HepG2 (cell line): ENCODE data around the gene GPR33. TPM values are rescaled to one million over a fixed set of nuclear protein-coding genes. Genes with fewer than 3 reads are reported as not detected.

Source experiments
- ATAC-seq: fragments of 200-7000 bp; cut with Tn5 transposase; 3 replicates; pipeline ENCODE4 v1.9.1; 2020; ENCODE audit warnings: mild to moderate bottlenecking, moderate library complexity
- BruUV-seq: library from RNA; stranded (reverse); fragments of 400-500 nt; replicated peaks from 2 replicates; lab custom pipeline; 2021; lab: Mats Ljungman, UMichigan
- CTCF ChIA-PET: fragments of 300-600 bp; formaldehyde crosslinking; extraction: SDS; loops from one replicate; lab custom pipeline; 2021; ENCODE audit warnings: low total read pairs, inconsistent platforms, low intra/inter-chr PET ratio; lab: Yijun Ruan, JAX
- POLR2A ChIA-PET: fragments of 350-600 bp; sonication (Branson Sonifier 250); formaldehyde crosslinking; loops from one replicate; lab custom pipeline; 2020; ENCODE audit warnings: antibody characterized with exemption, inconsistent platforms; lab: Yijun Ruan, JAX
- DNase-seq: peaks from one replicate; pipeline ENCODE4 v3.0.0-alpha.2; 2015; ENCODE audit warnings: low spot score
- FAIRE-seq: peaks from 3 replicates; lab custom pipeline; 2011; peaks lifted over from hg19 to GRCh38; lab: Jason Lieb, UNC
- H2AFZ ChIP-seq: one replicate; pipeline ENCODE4 v1.6.1; 2011; ENCODE audit warnings: low read length, inconsistent platforms
- H3K27ac ChIP-seq: fragments of 300-600 bp; 3 replicates; pipeline ENCODE4 v1.8.0; 2011; ENCODE audit warnings: mixed run types, mild to moderate bottlenecking, mixed read lengths, low read length, inconsistent platforms; ENCODE audit not compliant: insufficient read depth; ENCODE audit errors: extremely low read length
- H3K27me3 ChIP-seq, 2 experiments: fragments of 200-600 bp in 1 of 2; 2 replicates in 1 of 2; 3 replicates in 1 of 2; pipeline versions ENCODE4 v1.6.0 to v1.8.0; 2011; ENCODE audit warnings: low read length in 2 of 2, mild to moderate bottlenecking in 2 of 2, moderate library complexity in 2 of 2, inconsistent platforms in 1 of 2; ENCODE audit not compliant: insufficient read depth in 2 of 2, control insufficient read depth in 1 of 2
- H3K36me3 ChIP-seq, 2 experiments: fragments of 200-600 bp in 1 of 2; replicated peaks in 1 of 2; 2 replicates in 1 of 2; 3 replicates in 1 of 2; pipeline versions ENCODE4 v1.5.1 to v1.8.0; 2011; ENCODE audit warnings: low read length in 2 of 2, inconsistent platforms in 1 of 2; ENCODE audit not compliant: insufficient read depth in 2 of 2, control insufficient read depth in 1 of 2
- H3K4me1 ChIP-seq: 2 replicates; pipeline ENCODE4 v1.5.1; 2012; ENCODE audit warnings: low read length, inconsistent platforms; ENCODE audit not compliant: insufficient read depth
- H3K4me2 ChIP-seq: 2 replicates; pipeline ENCODE4 v1.6.0; 2011; ENCODE audit warnings: low read depth, low read length, inconsistent platforms
- H3K4me3 ChIP-seq, 3 experiments: fragments of 200-600 bp in 1 of 3; sonication (generic), shearing (Covaris generic) in 1 of 3; replicated peaks in 1 of 3; 2 replicates each; pipeline ENCODE4 v1.5.1; 2011 to 2016; ENCODE audit warnings: low read length in 3 of 3, inconsistent platforms in 2 of 3, low read depth in 2 of 3, mild to moderate bottlenecking in 2 of 3, control low read depth in 1 of 3, mixed read lengths in 1 of 3; ENCODE audit not compliant: insufficient read depth in 1 of 3
- H3K79me2 ChIP-seq: one replicate; pipeline ENCODE4 v1.6.1; 2011; ENCODE audit warnings: low read length, inconsistent platforms; ENCODE audit not compliant: insufficient read depth
- H3K9ac ChIP-seq: 2 replicates; pipeline ENCODE4 v1.6.0; 2011; ENCODE audit warnings: mild to moderate bottlenecking, low read depth, low read length, inconsistent platforms; ENCODE audit not compliant: insufficient read depth
- H3K9me3 ChIP-seq: 2 replicates; pipeline ENCODE4 v1.5.1; 2012; ENCODE audit warnings: mild to moderate bottlenecking, low read length
- H4K20me1 ChIP-seq: 2 replicates; pipeline ENCODE4 v1.6.0; 2011; ENCODE audit warnings: inconsistent platforms, mild to moderate bottlenecking, low read length, moderate library complexity; ENCODE audit not compliant: insufficient read depth
- ARID4A ChIP-seq: sonication (generic); formaldehyde crosslinking; IDR thresholded peaks from 2 replicates; pipeline ENCODE4 v1.5.0; 2020; ENCODE audit warnings: mild to moderate bottlenecking, missing genetic modification reagents, borderline replicate concordance
- FOSL2 ChIP-seq: sonication (generic); formaldehyde crosslinking; IDR thresholded peaks from 2 replicates; pipeline ENCODE4 v1.4.0; 2020; ENCODE audit warnings: missing genetic modification reagents
- HIC2 ChIP-seq: sonication (generic); formaldehyde crosslinking; IDR thresholded peaks from 2 replicates; pipeline ENCODE4 v1.9.0; 2022; ENCODE audit warnings: low read depth, missing genetic modification reagents
- HNF1B ChIP-seq: sonication (generic); formaldehyde crosslinking; IDR thresholded peaks from 2 replicates; pipeline ENCODE4 v1.5.1; 2020; ENCODE audit warnings: mild to moderate bottlenecking, moderate library complexity, missing genetic modification reagents
- MAFG ChIP-seq: sonication (generic); formaldehyde crosslinking; IDR thresholded peaks from 2 replicates; pipeline ENCODE4 v1.5.1; 2020; ENCODE audit warnings: mild to moderate bottlenecking, missing genetic modification reagents
- NFE2L1 ChIP-seq: sonication (generic); formaldehyde crosslinking; IDR thresholded peaks from 2 replicates; pipeline ENCODE4 v1.4.0; 2020; ENCODE audit warnings: missing genetic modification reagents, mild to moderate bottlenecking, borderline replicate concordance
- NFE2L2 ChIP-seq: fragments of 150-350 bp; IDR thresholded peaks from 2 replicates; pipeline ENCODE4 v1.6.1; 2014; ENCODE audit warnings: low read length
- NFKB2 ChIP-seq: sonication (generic); formaldehyde crosslinking; IDR thresholded peaks from 2 replicates; pipeline ENCODE4 v1.4.0; 2020; ENCODE audit warnings: missing genetic modification reagents, borderline replicate concordance
- YY1 ChIP-seq: IDR thresholded peaks from 2 replicates; pipeline ENCODE4 v1.6.1; 2011; ENCODE audit warnings: low read length, low read depth, moderate library complexity, mild to moderate bottlenecking; ENCODE audit not compliant: insufficient read depth, insufficient replicate concordance
- ZNF331 ChIP-seq: sonication (generic); formaldehyde crosslinking; IDR thresholded peaks from 2 replicates; pipeline ENCODE4 v1.4.0; 2020; ENCODE audit warnings: missing genetic modification reagents
- ZNF704 ChIP-seq: sonication (generic); formaldehyde crosslinking; IDR thresholded peaks from 2 replicates; pipeline ENCODE4 v1.8.1; 2023; ENCODE audit warnings: mild to moderate bottlenecking, inconsistent platforms, moderate library complexity, missing genetic modification reagents, borderline replicate concordance
- WGBS: methylation state at CpG from one replicate; pipeline ENCODE4 v1.1.6; 2017; ENCODE audit warnings: low lambda C conversion rate; 5-methylcytosine and 5-hydroxymethylcytosine counted together
- in situ Hi-C: cut with HindIII; loops from 2 replicates; pipeline ENCODE4 v1.10.0; 2017; ENCODE audit warnings: low pct_unique_long_range_greater_than_20kb; ENCODE audit not compliant: extremely low pct_ligation_motif_present
- intact Hi-C: fragments of 100-400 bp; cut with micrococcal nuclease; formaldehyde crosslinking; loops from one replicate; pipeline ENCODE4 v1.10.0; 2022; ENCODE audit not compliant: unreplicated experiment
- polyA plus RNA-seq, 8 experiments: library from polyadenylated mRNA; depleted of rRNA in 3 of 8; stranded (reverse) in 7 of 8; unstranded in 1 of 8; fragments of >200 nt; fragmentation: Illumina TruSeq in 4 of 8; extraction: Trizol in 4 of 8; gene quantifications; 2 replicates each; pipeline versions ENCODE4 v1.2.1 to v1.2.3, GENCODE V29; 2011 to 2016; ENCODE audit warnings: low read depth in 4 of 8, missing spikeins in 1 of 8, mixed read lengths in 1 of 8; ENCODE audit not compliant: insufficient read depth in 1 of 8
- total RNA-seq, 5 experiments: library from RNA; depleted of rRNA; stranded (reverse); fragments of >200 nt; fragmentation: Illumina TruSeq; extraction: Trizol; gene quantifications; 2 replicates each; pipeline ENCODE4 v1.2.3, GENCODE V29; 2016; ENCODE audit warnings: low read depth in 1 of 5

GPR33 gene
- total and polyA plus RNA-seq, 2 of the 13 experiments (the other 11 are each of a cell fraction or from before 2014, with no cell fraction given) = not detected

DNA sequence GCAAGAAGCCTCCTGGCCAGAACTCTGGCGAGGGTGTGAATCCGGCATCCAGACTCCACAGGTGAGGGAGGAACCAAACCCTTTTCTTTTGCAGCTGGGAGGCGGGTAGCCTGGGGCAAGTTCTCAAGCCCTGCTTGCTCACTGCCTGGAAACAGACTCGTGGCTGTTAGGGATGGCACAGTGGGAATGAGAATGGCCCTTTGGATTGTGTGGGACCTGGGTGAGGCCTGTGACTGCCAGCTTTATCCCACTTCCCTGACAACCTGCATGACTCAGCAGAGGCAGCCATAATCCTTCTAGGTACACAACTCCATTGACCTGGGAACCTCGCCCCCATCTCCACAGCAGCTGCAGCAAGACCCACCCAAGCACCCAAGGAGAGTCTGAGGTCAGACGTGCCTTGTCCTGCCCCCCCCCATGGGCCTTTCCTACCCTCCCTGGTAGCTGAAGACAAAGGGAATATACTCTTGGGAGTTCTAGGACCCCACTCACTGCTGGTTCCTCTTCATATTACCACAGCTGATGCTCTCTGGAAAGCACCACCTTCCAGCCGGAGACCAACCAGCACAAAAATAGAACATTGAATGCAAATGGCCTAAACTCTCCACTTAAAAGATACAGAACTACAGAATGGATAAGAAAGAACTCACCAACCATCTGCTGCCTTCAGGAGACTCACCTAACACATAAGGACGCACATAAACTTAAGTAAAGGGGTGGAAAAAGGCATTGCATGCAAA is 5.1 kb upstream of the GPR33 start:
- no peak for DNase-seq
- no peaks in the 10 kb centered on the region for H3K36me3 ChIP-seq
- POLR2A ChIA-PET = no interaction called here
- H3K4me1 ChIP-seq = no peaks in the 10 kb centered on the region
- no peak overlapping the region for H3K4me2 ChIP-seq
- no peaks in the 10 kb centered on the region; a peak in 1 of 5 replicates for H3K27me3 ChIP-seq
- no peak overlapping the region for H3K9ac ChIP-seq
- 40% methylated on average over 8 of the region's 8 CpGs for WGBS
- no peak overlapping the region for H2AFZ ChIP-seq
- no TSS peak for BruUV-seq
- H3K27ac ChIP-seq = no peak overlapping the region
- no peaks in the 10 kb centered on the region for H3K9me3 ChIP-seq
- no peaks in the 10 kb centered on the region for H3K79me2 ChIP-seq
- TF ChIP-seq YY1 = peak; percentile 16
- peak; percentile 63 for TF ChIP-seq FOSL2 (CRISPR knock-in tag)
- no peak for TF ChIP-seq ZNF704
- peak; percentile 51; the same call in 1 of the 2 replicates for TF ChIP-seq MAFG (CRISPR knock-in tag)
- TF ChIP-seq NFKB2 (CRISPR knock-in tag) = 0 out of 2 replicates have a peak, but pooled peaks have one; percentile 43
- TF ChIP-seq ARID4A = no peak
- 0 out of 2 replicates have a peak, but pooled peaks have one; percentile 14 for TF ChIP-seq HNF1B (CRISPR knock-in tag)
- TF ChIP-seq NFE2L1 = peak; percentile 89; the same call in 1 of the 2 replicates
- peak; percentile 66; the same call in 1 of the 2 replicates for TF ChIP-seq NFE2L2
- 0 out of 2 replicates have a peak, but pooled peaks have one; percentile 25 for TF ChIP-seq HIC2 (CRISPR knock-in tag)
- no peak for TF ChIP-seq ZNF331 (CRISPR knock-in tag)
- in situ Hi-C loops = no loop called here
- CTCF ChIA-PET = no interaction called here
- peak; percentile 52 for ATAC-seq
- intact Hi-C loops = no loop called here
- H3K4me3 ChIP-seq = no peak overlapping the region
- no peaks in the 10 kb centered on the region for H4K20me1 ChIP-seq
- FAIRE-seq = no peak
